KMS-11 (cell line): ENCODE data around the gene MAPK4.

ENCODE experiments used
- H2AFZ ChIP-seq: fragments of 200-600 bp; sonication (generic); 2 replicates; pipeline ENCODE4 v1.6.1; 2016; ENCODE audit warnings: antibody characterized with exemption, mixed run types, low read depth
- H3K27ac ChIP-seq: fragments of 200-600 bp; sonication (generic); 2 replicates; pipeline ENCODE4 v1.6.1; 2016; ENCODE audit warnings: mild to moderate bottlenecking, mixed run types
- H3K27me3 ChIP-seq: fragments of 200-600 bp; sonication (generic); 2 replicates; pipeline ENCODE4 v1.6.1; 2017; ENCODE audit warnings: mild to moderate bottlenecking, low read depth, mixed run types, moderate library complexity; ENCODE audit not compliant: insufficient read depth
- H3K36me3 ChIP-seq: fragments of 200-600 bp; sonication (generic); 2 replicates; pipeline ENCODE4 v1.6.1; 2017; ENCODE audit warnings: mild to moderate bottlenecking, mixed run types; ENCODE audit not compliant: insufficient read depth
- H3K4me1 ChIP-seq: fragments of 200-600 bp; sonication (generic); 2 replicates; pipeline ENCODE4 v1.6.1; 2016; ENCODE audit warnings: mild to moderate bottlenecking, low read depth, mixed run types; ENCODE audit not compliant: poor library complexity, severe bottlenecking
- H3K4me2 ChIP-seq: fragments of 200-600 bp; sonication (generic); 2 replicates; pipeline ENCODE4 v1.7.0; 2016; ENCODE audit warnings: mild to moderate bottlenecking, mixed run types
- H3K4me3 ChIP-seq: fragments of 200-600 bp; sonication (generic); IDR thresholded peaks from 2 replicates; pipeline ENCODE4 v1.6.1; 2017; ENCODE audit warnings: low read depth, low read length, mixed read lengths; ENCODE audit not compliant: insufficient read depth
- H3K79me2 ChIP-seq: fragments of 200-600 bp; sonication (generic); 2 replicates; pipeline ENCODE4 v1.6.1; 2016; ENCODE audit warnings: low read depth, mixed run types; ENCODE audit not compliant: insufficient read depth
- H3K9ac ChIP-seq: fragments of 200-600 bp; sonication (generic); 2 replicates; pipeline ENCODE4 v1.6.1; 2016; ENCODE audit warnings: mild to moderate bottlenecking, mixed run types
- H4K20me1 ChIP-seq: fragments of 200-600 bp; sonication (generic); 2 replicates; pipeline ENCODE4 v1.6.1; 2016; ENCODE audit warnings: mild to moderate bottlenecking, mixed run types; ENCODE audit not compliant: insufficient read depth
- CTCF ChIP-seq: fragments of 200-600 bp; sonication (generic); conservative IDR thresholded peaks from 2 replicates; pipeline ENCODE4 v1.6.1; 2017; ENCODE audit warnings: low read depth, mild to moderate bottlenecking, antibody characterized with exemption, low read length, moderate library complexity, mixed read lengths

MAPK4 gene

GRCh38 chr18:50695431-50696176 is 135.7 kb downstream of the MAPK4 start:
- no peak for TF ChIP-seq CTCF
- Histone ChIP-seq H3K79me2 (no peaks in the 10 kb centered on the region), H3K27ac (no peak overlapping the region; the same call in 1 of the 2 replicates), H3K36me3 (no peaks in the 10 kb centered on the region), H3K9ac (no peak overlapping the region), H4K20me1 (no peaks in the 10 kb centered on the region), H3K4me2 (peak overlapping the region; percentile 43; the same call in 1 of the 2 replicates), H2AFZ (no peak overlapping the region; the same call in 1 of the 2 replicates), H3K27me3 (no peaks in the 10 kb centered on the region), H3K4me3 (no peak overlapping the region), H3K4me1 (peaks cover 36% of the 10 kb centered on the region)

DNA sequence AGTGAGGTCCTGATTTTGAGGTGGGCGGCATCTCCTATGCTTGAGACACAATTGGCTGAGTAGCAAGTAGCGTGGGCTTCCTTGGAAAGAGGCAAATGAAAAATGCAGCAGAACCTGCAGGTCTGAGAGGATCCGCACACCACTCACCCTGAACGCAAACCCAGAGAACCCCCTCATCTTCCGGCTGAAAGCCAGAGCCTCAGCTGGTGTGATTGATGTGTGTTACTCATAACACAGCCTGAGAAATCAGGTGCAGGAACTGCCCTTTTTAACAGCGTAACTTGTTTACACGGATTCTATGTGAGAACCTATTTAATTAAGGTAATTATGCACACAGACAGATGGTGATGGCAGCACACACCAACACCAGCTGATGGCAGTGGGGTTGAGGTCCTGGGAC is 136.5 kb downstream of the MAPK4 start:
- no peaks in the 10 kb centered on the region for H3K27me3 ChIP-seq
- no peak overlapping the region for H3K4me3 ChIP-seq
- H2AFZ ChIP-seq = peak overlapping the region; percentile 28; the same call in 1 of the 2 replicates
- H4K20me1 ChIP-seq = no peaks in the 10 kb centered on the region
- H3K4me1 ChIP-seq = peaks cover 36% of the 10 kb centered on the region
- no peaks in the 10 kb centered on the region for H3K79me2 ChIP-seq
- H3K27ac ChIP-seq = peak overlapping the region; percentile 49; the same call in 1 of the 2 replicates
- no peak overlapping the region for H3K9ac ChIP-seq
- no peak for TF ChIP-seq CTCF
- H3K36me3 ChIP-seq = no peaks in the 10 kb centered on the region
- peak overlapping the region; percentile 43 for H3K4me2 ChIP-seq

DNA sequence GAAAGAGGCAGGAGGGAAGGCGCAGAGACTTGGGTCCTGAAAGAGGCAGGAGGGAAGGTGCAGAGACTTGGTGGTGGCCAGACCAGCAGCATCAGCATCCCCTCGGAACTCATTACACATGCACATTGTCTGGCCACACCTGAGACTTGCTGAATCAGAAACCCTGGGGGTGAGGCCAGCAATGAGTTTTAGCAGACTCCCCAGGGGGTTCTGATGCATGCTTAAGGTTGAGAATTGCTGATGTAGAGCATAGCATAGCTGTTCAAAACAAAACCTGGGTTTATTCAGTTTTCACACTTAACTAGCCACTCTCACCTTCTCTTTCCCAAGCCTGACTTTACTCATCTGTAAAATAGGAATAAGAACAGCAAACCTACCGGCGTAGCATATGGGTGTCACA is 137.0 kb downstream of the MAPK4 start:
- Histone ChIP-seq H3K27me3 (no peaks in the 10 kb centered on the region), H3K4me2 (peak overlapping the region; percentile 43), H3K36me3 (no peaks in the 10 kb centered on the region), H3K4me1 (peaks cover 36% of the 10 kb centered on the region), H4K20me1 (no peaks in the 10 kb centered on the region), H3K27ac (peak overlapping the region; percentile 49; the same call in 1 of the 2 replicates), H2AFZ (peak overlapping the region; percentile 28; the same call in 1 of the 2 replicates), H3K9ac (no peak overlapping the region), H3K79me2 (no peaks in the 10 kb centered on the region), H3K4me3 (no peak overlapping the region)
- no peak for TF ChIP-seq CTCF

GRCh38 chr18:50697509-50697908 is 137.6 kb downstream of the MAPK4 start:
- Histone ChIP-seq H3K27ac (peak overlapping the region; percentile 49; the same call in 1 of the 2 replicates), H4K20me1 (no peaks in the 10 kb centered on the region), H3K27me3 (no peaks in the 10 kb centered on the region), H3K36me3 (no peaks in the 10 kb centered on the region), H2AFZ (peak overlapping the region; percentile 28; the same call in 1 of the 2 replicates), H3K4me1 (peaks cover 36% of the 10 kb centered on the region), H3K4me3 (no peak overlapping the region), H3K9ac (no peak overlapping the region), H3K4me2 (peak overlapping the region; percentile 43), H3K79me2 (no peaks in the 10 kb centered on the region)
- TF ChIP-seq CTCF = no peak
